Central memory CD8-positive, alpha-beta T cell (primary cell): ENCODE results near the gene FUBP3.

ENCODE experiments used
- ATAC-seq: fragments of 150-1000 bp; cut with Tn5 transposase; replicated peaks from 2 replicates; pipeline ENCODE4 v1.10.0; 2022; ENCODE audit warnings: mild to moderate bottlenecking, moderate FRiP score, moderate number of reproducible peaks; ENCODE audit not compliant: poor library complexity, severe bottlenecking; ENCODE audit errors: extremely low read depth
- DNase-seq, 2 donors: peaks; one replicate each; pipeline ENCODE4 v3.0.0; 2021; ENCODE audit warnings: low spot score in 2 of 2
- H3K27ac Mint-ChIP-seq: one replicate; pipeline ENCODE4 v1.8.0; 2022; ENCODE audit warnings: low read depth, mild to moderate bottlenecking, moderate library complexity, mixed read lengths
- H3K27me3 Mint-ChIP-seq: one replicate; pipeline ENCODE4 v1.8.0; 2022; ENCODE audit warnings: mixed read lengths
- H3K36me3 Mint-ChIP-seq: one replicate; pipeline ENCODE4 v1.8.0; 2022; ENCODE audit warnings: mild to moderate bottlenecking, moderate library complexity, mixed read lengths; ENCODE audit not compliant: insufficient read depth
- H3K4me1 Mint-ChIP-seq: one replicate; pipeline ENCODE4 v1.8.0; 2022; ENCODE audit warnings: mixed read lengths
- H3K4me3 Mint-ChIP-seq: one replicate; pipeline ENCODE4 v1.8.0; 2022; ENCODE audit warnings: mild to moderate bottlenecking, moderate library complexity, mixed read lengths
- H3K9me3 Mint-ChIP-seq: one replicate; pipeline ENCODE4 v1.8.0; 2022; ENCODE audit warnings: mixed read lengths

The FUBP3 gene

GRCh38 chr9:130654879-130655278 is 75.5 kb downstream of the FUBP3 start:
- ATAC-seq (no peak), DNase-seq (no peak)
- H3K27ac Mint-ChIP-seq = no peak overlapping the region
- H3K9me3 Mint-ChIP-seq = no peaks in the 10 kb centered on the region
- peaks cover 59% of the 10 kb centered on the region for H3K27me3 Mint-ChIP-seq
- H3K4me3 Mint-ChIP-seq = no peak overlapping the region
- H3K36me3 Mint-ChIP-seq = peaks cover 2% of the 10 kb centered on the region
- peaks cover 4% of the 10 kb centered on the region for H3K4me1 Mint-ChIP-seq

- Mint-ChIP-seq H3K27ac (no peak overlapping the region), H3K9me3 (no peaks in the 10 kb centered on the region), H3K36me3 (peaks cover 2% of the 10 kb centered on the region), H3K4me1 (peaks cover 14% of the 10 kb centered on the region), H3K4me3 (peak overlapping the region; percentile 43), H3K27me3 (peaks cover 82% of the 10 kb centered on the region)
- DNase-seq (no peak), ATAC-seq (no peak)
These were observed 79.7 kb downstream of the FUBP3 start for GRCh38 chr9:130658893-130659698.

DNA sequence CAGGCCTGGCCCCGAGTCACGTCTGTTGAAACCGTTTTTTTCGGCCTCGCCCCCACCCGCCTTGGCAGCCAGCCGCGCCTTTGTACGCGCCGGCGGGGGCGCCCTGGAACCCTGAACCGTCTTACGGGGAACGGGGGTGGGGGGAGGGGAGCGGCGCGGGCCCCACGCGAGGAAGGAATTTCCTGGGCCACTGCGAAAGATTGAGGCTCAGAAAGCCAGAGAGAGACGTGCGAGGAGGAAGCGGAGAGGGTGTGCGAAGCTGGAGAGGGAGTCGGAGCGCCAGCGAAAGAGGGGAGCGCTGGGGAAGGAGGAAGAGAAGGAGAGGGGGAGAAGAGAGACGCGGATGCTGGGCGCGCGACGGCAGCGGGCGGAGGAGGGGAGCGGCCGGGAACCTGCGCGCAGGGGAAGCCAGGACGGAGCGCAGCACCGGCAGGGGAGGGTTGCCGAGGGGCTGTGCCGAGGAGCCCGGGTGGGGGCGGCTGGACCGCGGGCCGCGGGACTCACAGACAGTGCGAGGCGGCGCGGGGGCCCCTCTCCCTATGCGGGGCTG is 80.4 kb downstream of the FUBP3 start:
- no peak for ATAC-seq
- Mint-ChIP-seq H3K9me3 (no peaks in the 10 kb centered on the region), H3K4me3 (peak overlapping the region; percentile 43), H3K4me1 (peaks cover 14% of the 10 kb centered on the region), H3K27ac (no peak overlapping the region), H3K36me3 (peaks cover 2% of the 10 kb centered on the region), H3K27me3 (peaks cover 86% of the 10 kb centered on the region)
- DNase-seq = no peak

GRCh38 chr9:130660326-130660682 is 80.9 kb downstream of the FUBP3 start:
- no peak for ATAC-seq
- no peaks in the 10 kb centered on the region for H3K9me3 Mint-ChIP-seq

GRCh38 chr9:130660683-130661450 is 81.5 kb downstream of the FUBP3 start:
- H3K9me3 Mint-ChIP-seq = no peaks in the 10 kb centered on the region
- peaks cover 87% of the 10 kb centered on the region for H3K27me3 Mint-ChIP-seq
- peaks cover 19% of the 10 kb centered on the region for H3K4me1 Mint-ChIP-seq
- ATAC-seq = no peak
- no peak for DNase-seq
- H3K36me3 Mint-ChIP-seq = peaks cover 2% of the 10 kb centered on the region
- no peak overlapping the region for H3K27ac Mint-ChIP-seq
- H3K4me3 Mint-ChIP-seq = no peak overlapping the region

More at GRCh38 chr9:130660326-130660682, 80.9 kb downstream of the FUBP3 start:
- Mint-ChIP-seq H3K27me3 (peaks cover 87% of the 10 kb centered on the region), H3K4me1 (peaks cover 16% of the 10 kb centered on the region), H3K36me3 (peaks cover 2% of the 10 kb centered on the region), H3K27ac (no peak overlapping the region), H3K4me3 (no peak overlapping the region)
- no peak for DNase-seq

DNA sequence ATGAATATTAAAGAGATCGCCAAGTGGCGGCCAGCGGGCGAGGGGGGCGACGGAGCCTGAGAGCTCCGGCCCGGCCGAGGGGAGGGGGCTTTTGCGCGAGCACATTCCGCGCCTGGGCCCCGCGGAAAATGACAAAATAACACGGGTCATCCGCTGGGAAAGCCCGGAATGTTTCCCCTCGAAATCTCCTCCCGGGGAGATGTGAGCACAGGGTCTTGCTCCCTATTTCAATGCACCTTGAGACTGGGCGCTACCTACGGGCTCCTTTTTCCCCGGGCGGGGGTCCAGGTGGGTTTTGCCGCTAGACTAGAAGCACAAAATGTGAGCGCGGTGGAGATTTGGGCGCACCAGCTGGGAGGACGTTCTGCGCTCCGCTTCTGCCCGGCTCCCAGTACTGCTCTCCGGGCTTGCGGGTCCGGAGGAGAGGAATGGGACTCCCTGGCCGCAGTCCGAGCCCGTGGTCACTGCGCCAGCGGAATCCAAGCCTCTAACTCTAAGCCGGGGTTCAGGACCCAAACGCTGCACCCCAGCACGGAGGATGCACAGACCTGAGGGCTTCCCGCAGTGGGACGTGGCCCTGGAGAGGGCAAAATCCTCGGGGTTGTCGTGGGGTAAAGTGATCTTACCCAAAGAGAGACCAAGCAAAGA is 82.2 kb downstream of the FUBP3 start:
- no peaks in the 10 kb centered on the region for H3K9me3 Mint-ChIP-seq
- ATAC-seq (no peak), DNase-seq (no peak)
- peaks cover 19% of the 10 kb centered on the region for H3K4me1 Mint-ChIP-seq
- H3K27me3 Mint-ChIP-seq = peaks cover 87% of the 10 kb centered on the region
- peaks cover 2% of the 10 kb centered on the region for H3K36me3 Mint-ChIP-seq
- no peak overlapping the region for H3K4me3 Mint-ChIP-seq
- no peak overlapping the region for H3K27ac Mint-ChIP-seq

- peaks cover 19% of the 10 kb centered on the region for H3K4me1 Mint-ChIP-seq
- ATAC-seq (no peak), DNase-seq (no peak)
- no peak overlapping the region for H3K27ac Mint-ChIP-seq
- H3K4me3 Mint-ChIP-seq = peak overlapping the region; percentile 67
- peaks cover 2% of the 10 kb centered on the region for H3K36me3 Mint-ChIP-seq
- H3K9me3 Mint-ChIP-seq = no peaks in the 10 kb centered on the region
- peaks cover 87% of the 10 kb centered on the region for H3K27me3 Mint-ChIP-seq
These were observed 83.0 kb downstream of the FUBP3 start for GRCh38 chr9:130662099-130662969.

DNA sequence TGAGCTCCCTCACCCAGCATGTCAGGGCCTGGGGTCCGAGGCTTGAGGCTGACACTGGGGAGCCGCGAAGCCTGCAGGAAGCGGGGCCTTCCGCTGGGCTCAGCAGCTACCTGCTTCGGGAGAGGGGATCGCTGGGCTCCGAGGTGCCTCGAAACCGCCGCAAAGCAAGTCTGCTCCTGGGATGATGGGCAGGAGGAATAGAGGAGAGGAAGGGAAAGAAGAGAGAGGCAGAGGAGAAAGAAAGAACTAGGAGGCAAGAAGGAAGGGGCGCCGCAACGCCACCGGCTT is 83.5 kb downstream of the FUBP3 start:
- Mint-ChIP-seq H3K27me3 (peaks cover 87% of the 10 kb centered on the region), H3K36me3 (peaks cover 2% of the 10 kb centered on the region), H3K9me3 (no peaks in the 10 kb centered on the region), H3K27ac (no peak overlapping the region), H3K4me1 (peaks cover 19% of the 10 kb centered on the region), H3K4me3 (peak overlapping the region; percentile 67)
- DNase-seq (no peak), ATAC-seq (no peak)

- no peak for ATAC-seq
- peak overlapping the region; percentile 67 for H3K4me3 Mint-ChIP-seq
- H3K9me3 Mint-ChIP-seq = no peaks in the 10 kb centered on the region
- H3K27me3 Mint-ChIP-seq = peaks cover 87% of the 10 kb centered on the region
- H3K36me3 Mint-ChIP-seq = peaks cover 2% of the 10 kb centered on the region
- no peak overlapping the region for H3K27ac Mint-ChIP-seq
- peaks cover 19% of the 10 kb centered on the region for H3K4me1 Mint-ChIP-seq
- no peak for DNase-seq
These were observed 84.0 kb downstream of the FUBP3 start for GRCh38 chr9:130663258-130663976.

GRCh38 chr9:130663977-130664250 is 84.5 kb downstream of the FUBP3 start:
- Mint-ChIP-seq H3K9me3 (no peaks in the 10 kb centered on the region), H3K27me3 (peaks cover 87% of the 10 kb centered on the region), H3K27ac (no peak overlapping the region), H3K36me3 (peaks cover 2% of the 10 kb centered on the region), H3K4me3 (no peak overlapping the region), H3K4me1 (peaks cover 19% of the 10 kb centered on the region)
- ATAC-seq = no peak
- DNase-seq = no peak

GRCh38 chr9:130664251-130665028 is 85.1 kb downstream of the FUBP3 start, which contains the start of gene PRDM12:
PRDM12 (plus strand) TSS chr9:130664594; CDS start chr9:130664654, 60 bp downstream.
- ATAC-seq (no peak), DNase-seq (no peak)
- H3K27me3 Mint-ChIP-seq = peaks cover 81% of the 10 kb centered on the region
- H3K4me1 Mint-ChIP-seq = peaks cover 19% of the 10 kb centered on the region
- H3K27ac Mint-ChIP-seq = no peak within 1 kb of the TSS
- H3K9me3 Mint-ChIP-seq = no peaks in the 10 kb centered on the region
- H3K36me3 Mint-ChIP-seq = peaks cover 2% of the 10 kb centered on the region
- H3K4me3 Mint-ChIP-seq = peak within 1 kb of the TSS; percentile 67
